ENCODE results near the gene FA2H.

Gene FA2H

GRCh38 chr16:74731853-74732477, 42.7 kb downstream of the FA2H start:
- ChIA-PET POLR2A (no interaction called here), CTCF (interaction anchor here (1.5 kb wide), 1 partner anchor 131 kb away, joined by 6 read pairs; no protein-coding TSS in a partner anchor)
- DNase-seq (ENCODE audit: low read depth, low spot score) = no peak
- no peak overlapping the region for H3K4me3 ChIP-seq (ENCODE audit: low read depth, low read length)
- no peak for TF ChIP-seq CTCF (IDR thresholded peaks at IDR 0.05; ENCODE audit: insufficient read depth, low read length, missing control alignments)

GRCh38 chr16:74729783-74730683, 44.6 kb downstream of the FA2H start:
- no peak overlapping the region for H3K4me3 ChIP-seq (ENCODE audit: low read depth, low read length)
- POLR2A ChIA-PET = no interaction called here
- TF ChIP-seq CTCF (IDR thresholded peaks at IDR 0.05; ENCODE audit: insufficient read depth, low read length, missing control alignments) = no peak
- no peak for DNase-seq (ENCODE audit: low read depth, low spot score)
- CTCF ChIA-PET = interaction anchor here (9.0 kb wide), 1 partner anchor 17 kb away, joined by 93 read pairs; no protein-coding TSS in a partner anchor

- CTCF ChIA-PET = interaction anchor here (9.0 kb wide), 1 partner anchor 15 kb away, joined by 93 read pairs; no protein-coding TSS in a partner anchor
- no peak overlapping the region for H3K4me3 ChIP-seq (ENCODE audit: low read depth, low read length)
- POLR2A ChIA-PET = no interaction called here
- no peak for DNase-seq (ENCODE audit: low read depth, low spot score)
- no peak for TF ChIP-seq CTCF (IDR thresholded peaks at IDR 0.05; ENCODE audit: insufficient read depth, low read length, missing control alignments)
Measured at GRCh38 chr16:74727903-74728302, 46.7 kb downstream of the FA2H start.

- DNase-seq (ENCODE audit: low read depth, low spot score) = no peak
- no peak overlapping the region for H3K4me3 ChIP-seq (ENCODE audit: low read depth, low read length)
- CTCF ChIA-PET = interaction anchor here (0.8 to 9.0 kb wide), 4 partner anchors 14 to 136 kb away, joined by 3 to 93 read pairs (median 12); no protein-coding TSS in a partner anchor
- TF ChIP-seq CTCF (IDR thresholded peaks at IDR 0.05; ENCODE audit: insufficient read depth, low read length, missing control alignments) = no peak
- POLR2A ChIA-PET = no interaction called here
Measured at GRCh38 chr16:74726716-74727115, 47.9 kb downstream of the FA2H start.

GRCh38 chr16:74725651-74726455, 48.8 kb downstream of the FA2H start:
- CTCF ChIA-PET = interaction anchor here (0.6 to 9.0 kb wide), 7 partner anchors 8 to 137 kb away, joined by 3 to 93 read pairs (median 4); partner anchors contain the start of gene MLKL
- POLR2A ChIA-PET = no interaction called here
- no peak for DNase-seq (ENCODE audit: low read depth, low spot score)
- H3K4me3 ChIP-seq (ENCODE audit: low read depth, low read length) = no peak overlapping the region
- no peak for TF ChIP-seq CTCF (IDR thresholded peaks at IDR 0.05; ENCODE audit: insufficient read depth, low read length, missing control alignments)

Data from AG04449 (cell line).